H9 (cell line): Measurements from ENCODE around the gene FAT1. TPM values are rescaled to one million over a fixed set of nuclear protein-coding genes. Genes with fewer than 3 reads are reported as not detected.

Experiments used
- DNase-seq: peaks from one replicate; pipeline ENCODE4 v3.0.0-alpha.2; 2017
- H2AFZ ChIP-seq: one replicate; pipeline ENCODE4 v1.6.1; 2013; ENCODE audit warnings: mild to moderate bottlenecking, low read length, control low read depth, moderate library complexity
- H2AK5ac ChIP-seq: 2 replicates; pipeline ENCODE4 v1.6.1; 2013; ENCODE audit warnings: low read length, control low read depth, mixed read lengths; ENCODE audit not compliant: insufficient read length
- H2BK120ac ChIP-seq: one replicate; pipeline ENCODE4 v1.6.1; 2013; ENCODE audit warnings: low read depth, mild to moderate bottlenecking, low read length, control low read depth, inconsistent platforms; ENCODE audit not compliant: poor library complexity, severe bottlenecking
- H2BK12ac ChIP-seq: 2 replicates; pipeline ENCODE4 v1.6.1; 2013; ENCODE audit warnings: low read length, control low read depth, mixed read lengths, low read depth; ENCODE audit not compliant: insufficient read length
- H2BK15ac ChIP-seq: 2 replicates; pipeline ENCODE4 v1.6.1; 2013; ENCODE audit warnings: low read depth, low read length, control low read depth
- H2BK20ac ChIP-seq: one replicate; pipeline ENCODE4 v1.6.1; 2013; ENCODE audit warnings: low read depth, mild to moderate bottlenecking, low read length, control low read depth, inconsistent platforms; ENCODE audit not compliant: poor library complexity, severe bottlenecking
- H2BK5ac ChIP-seq: 2 replicates; pipeline ENCODE4 v1.6.1; 2013; ENCODE audit warnings: low read length, control low read depth, mixed read lengths; ENCODE audit not compliant: insufficient read length
- H3K14ac ChIP-seq: 2 replicates; pipeline ENCODE4 v1.6.1; 2013; ENCODE audit warnings: low read length, control low read depth; ENCODE audit not compliant: insufficient read depth
- H3K18ac ChIP-seq: 2 replicates; pipeline ENCODE4 v1.6.1; 2013; ENCODE audit warnings: low read depth, mild to moderate bottlenecking, mixed read lengths, low read length, control low read depth; ENCODE audit not compliant: insufficient read length
- H3K23ac ChIP-seq: 2 replicates; pipeline ENCODE4 v1.6.1; 2013; ENCODE audit warnings: low read length, control low read depth, mixed read lengths, low read depth; ENCODE audit not compliant: insufficient read length
- H3K23me2 ChIP-seq: 2 replicates; pipeline ENCODE4 v1.6.1; 2013; ENCODE audit warnings: low read depth, mild to moderate bottlenecking, mixed read lengths, low read length, control low read depth; ENCODE audit not compliant: insufficient read length, poor library complexity, severe bottlenecking
- H3K27ac ChIP-seq: 2 replicates; pipeline ENCODE4 v1.5.1; 2013; ENCODE audit warnings: low read length, control low read depth, mixed read lengths, low read depth; ENCODE audit not compliant: insufficient read length
- H3K27me3 ChIP-seq: 2 replicates; pipeline ENCODE4 v1.6.1; 2013; ENCODE audit warnings: low read length, control low read depth, inconsistent platforms; ENCODE audit not compliant: insufficient read depth
- H3K4ac ChIP-seq: 2 replicates; pipeline ENCODE4 v1.6.1; 2013; ENCODE audit warnings: low read depth, mild to moderate bottlenecking, control low read depth, inconsistent platforms, low read length, moderate library complexity
- H3K4me1 ChIP-seq: 2 replicates; pipeline ENCODE4 v1.6.1; 2013; ENCODE audit warnings: low read length, control low read depth, inconsistent platforms; ENCODE audit not compliant: insufficient read depth
- H3K4me2 ChIP-seq: 2 replicates; pipeline ENCODE4 v1.6.1; 2013; ENCODE audit warnings: low read length, control low read depth, mixed read lengths; ENCODE audit not compliant: insufficient read length, insufficient read depth
- H3K56ac ChIP-seq: 2 replicates; pipeline ENCODE4 v1.6.1; 2013; ENCODE audit warnings: low read depth, mild to moderate bottlenecking, mixed read lengths, low read length, control low read depth; ENCODE audit not compliant: insufficient read length
- H3K79me1 ChIP-seq: 2 replicates; pipeline ENCODE4 v1.6.1; 2013; ENCODE audit warnings: low read depth, mild to moderate bottlenecking, moderate library complexity, low read length, control low read depth, inconsistent platforms; ENCODE audit not compliant: insufficient read depth, poor library complexity, severe bottlenecking
- H3K79me2 ChIP-seq: 2 replicates; pipeline ENCODE4 v1.6.1; 2013; ENCODE audit warnings: low read length, control low read depth, inconsistent platforms; ENCODE audit not compliant: insufficient read depth
- H3K9ac ChIP-seq: 2 replicates; pipeline ENCODE4 v1.6.1; 2013; ENCODE audit warnings: low read length, control low read depth, mixed read lengths; ENCODE audit not compliant: insufficient read length; ENCODE audit errors: extremely low read depth
- H3K9me3 ChIP-seq: one replicate; pipeline ENCODE4 v1.6.1; 2013; ENCODE audit warnings: low read depth, low read length, inconsistent platforms; ENCODE audit not compliant: control insufficient read depth
- H3T11ph ChIP-seq: one replicate; pipeline ENCODE4 v1.6.1; 2013; ENCODE audit warnings: mild to moderate bottlenecking, low read length, control low read depth, inconsistent platforms
- H4K20me1 ChIP-seq: one replicate; pipeline ENCODE4 v1.6.1; 2013; ENCODE audit not compliant: control insufficient read depth, insufficient read length, insufficient read depth
- H4K5ac ChIP-seq: 2 replicates; pipeline ENCODE4 v1.6.1; 2013; ENCODE audit warnings: low read depth, mild to moderate bottlenecking, mixed read lengths, low read length, control low read depth; ENCODE audit not compliant: insufficient read length
- H4K8ac ChIP-seq: replicated peaks from 2 replicates; pipeline ENCODE4 v1.6.1; 2013; ENCODE audit warnings: low read length, control low read depth, mixed read lengths, low read depth; ENCODE audit not compliant: insufficient read length
- H4K91ac ChIP-seq: 2 replicates; pipeline ENCODE4 v1.6.1; 2013; ENCODE audit warnings: low read depth, mild to moderate bottlenecking, moderate library complexity, mixed read lengths, low read length, control low read depth; ENCODE audit not compliant: insufficient read length
- H3K27ac Mint-ChIP-seq, 3 experiments: 2 replicates in 2 of 3; 3 replicates in 1 of 3; pipeline ENCODE4 v1.8.0; 2020 to 2021; ENCODE audit warnings: mixed read lengths in 3 of 3, mild to moderate bottlenecking in 1 of 3, moderate library complexity in 1 of 3
- H3K27me3 Mint-ChIP-seq: 2 replicates; pipeline ENCODE4 v1.8.0; 2021; ENCODE audit warnings: low read depth, mild to moderate bottlenecking, moderate library complexity, mixed read lengths
- H3K36me3 Mint-ChIP-seq, 3 experiments: 2 replicates in 2 of 3; 3 replicates in 1 of 3; pipeline ENCODE4 v1.8.0; 2020 to 2021; ENCODE audit warnings: low read depth in 3 of 3, mixed read lengths in 3 of 3; ENCODE audit not compliant: insufficient read depth in 1 of 3
- H3K4me1 Mint-ChIP-seq, 2 experiments: 2 replicates each; pipeline ENCODE4 v1.8.0; 2020; ENCODE audit warnings: mixed read lengths in 2 of 2
- H3K4me3 Mint-ChIP-seq, 2 experiments: 2 replicates in 1 of 2; 3 replicates in 1 of 2; pipeline ENCODE4 v1.8.0; 2020 to 2021; ENCODE audit warnings: mild to moderate bottlenecking in 2 of 2, mixed read lengths in 2 of 2, moderate library complexity in 1 of 2
- H3K9me3 Mint-ChIP-seq, 2 experiments: 2 replicates in 1 of 2; 3 replicates in 1 of 2; pipeline ENCODE4 v1.8.0; 2020; ENCODE audit warnings: mild to moderate bottlenecking in 2 of 2, mixed read lengths in 2 of 2, moderate library complexity in 1 of 2
- WGBS: extraction: QIAGEN DNeasy Blood & Tissue Kit; methylation state at CpG from one replicate; pipeline ENCODE4 v1.1.7; 2013; ENCODE audit warnings: missing lambda C conversion rate, low lambda C conversion rate, mixed read lengths; ENCODE audit not compliant: insufficient read length; ENCODE audit errors: extremely low coverage; 5-methylcytosine and 5-hydroxymethylcytosine counted together
- total RNA-seq: library from RNA; stranded (reverse); gene quantifications from 2 replicates; pipeline ENCODE4 v1.2.1, GENCODE V29; 2021
- TF ChIP-seq, protein P1 (sequence below): fragments of 200-600 bp; sonication (generic); conservative IDR thresholded peaks from 3 replicates; pipeline ENCODE4 v1.8.0; 2021; ENCODE audit warnings: antibody characterized with exemption, mild to moderate bottlenecking

Gene FAT1
- total RNA-seq, 1 experiment from 2014 or later, result 173 TPM

GRCh38 chr4:186588503-186588902, 135.2 kb downstream of the FAT1 start:
- DNase-seq, result no peak
- Histone ChIP-seq H3K79me2 (no peaks in the 10 kb centered on the region), H2BK5ac (no peak overlapping the region), H3K4me2 (no peak overlapping the region), H3K23ac (no peak overlapping the region), H3K23me2 (no peaks in the 10 kb centered on the region), H2BK20ac (no peak overlapping the region), H3K9me3 (no peaks in the 10 kb centered on the region), H3K56ac (no peak overlapping the region), H2AK5ac (no peak overlapping the region), H3K4ac (no peak overlapping the region), H4K5ac (no peak overlapping the region), H4K8ac (no peak overlapping the region), H2BK12ac (no peak overlapping the region), H3K79me1 (no peaks in the 10 kb centered on the region), H3K18ac (no peak overlapping the region), H3K14ac (no peak overlapping the region), H3K27me3 (no peaks in the 10 kb centered on the region), H3K27ac (no peak overlapping the region), H3K9ac (no peak overlapping the region), H2AFZ (no peak overlapping the region), H2BK15ac (no peak overlapping the region), H4K91ac (no peak overlapping the region), H4K20me1 (no peaks in the 10 kb centered on the region), H3K4me1 (no peaks in the 10 kb centered on the region), H3T11ph (no peak overlapping the region), H2BK120ac (no peak overlapping the region)
- no peaks in the 10 kb centered on the region for H3K9me3 Mint-ChIP-seq
- no CpG with 5 or more reads among the region's 20 CpGs for WGBS
- TF ChIP-seq, protein P1, sequence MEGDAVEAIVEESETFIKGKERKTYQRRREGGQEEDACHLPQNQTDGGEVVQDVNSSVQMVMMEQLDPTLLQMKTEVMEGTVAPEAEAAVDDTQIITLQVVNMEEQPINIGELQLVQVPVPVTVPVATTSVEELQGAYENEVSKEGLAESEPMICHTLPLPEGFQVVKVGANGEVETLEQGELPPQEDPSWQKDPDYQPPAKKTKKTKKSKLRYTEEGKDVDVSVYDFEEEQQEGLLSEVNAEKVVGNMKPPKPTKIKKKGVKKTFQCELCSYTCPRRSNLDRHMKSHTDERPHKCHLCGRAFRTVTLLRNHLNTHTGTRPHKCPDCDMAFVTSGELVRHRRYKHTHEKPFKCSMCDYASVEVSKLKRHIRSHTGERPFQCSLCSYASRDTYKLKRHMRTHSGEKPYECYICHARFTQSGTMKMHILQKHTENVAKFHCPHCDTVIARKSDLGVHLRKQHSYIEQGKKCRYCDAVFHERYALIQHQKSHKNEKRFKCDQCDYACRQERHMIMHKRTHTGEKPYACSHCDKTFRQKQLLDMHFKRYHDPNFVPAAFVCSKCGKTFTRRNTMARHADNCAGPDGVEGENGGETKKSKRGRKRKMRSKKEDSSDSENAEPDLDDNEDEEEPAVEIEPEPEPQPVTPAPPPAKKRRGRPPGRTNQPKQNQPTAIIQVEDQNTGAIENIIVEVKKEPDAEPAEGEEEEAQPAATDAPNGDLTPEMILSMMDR, result no peak
- peaks cover 5 to 9% of the 10 kb centered on the region in 2 experiments for H3K4me1 Mint-ChIP-seq
- no peak overlapping the region for H3K4me3 Mint-ChIP-seq
- H3K36me3 Mint-ChIP-seq, result peaks cover 22 to 69% (median 67%) of the 10 kb centered on the region in 3 experiments
- no peaks in the 10 kb centered on the region for H3K27me3 Mint-ChIP-seq
- no peak overlapping the region; a peak in 2 of 7 replicates for H3K27ac Mint-ChIP-seq
